Stimulated activated naive CD4-positive, alpha-beta T cell treated with Interleukin-2 at 50 U/mL for 16 hours (primary cell): ENCODE measurements around the gene PPP1R9A.

Source experiments
- DNase-seq: peaks from one replicate; lab custom pipeline; 2025; lab: John Stamatoyannopoulos, UW

The PPP1R9A gene

GRCh38 chr7:95035295-95035694, 127.9 kb downstream of the PPP1R9A start:
- no peak for DNase-seq

- no peak for DNase-seq
Observed at GRCh38 chr7:95041031-95041430, 133.6 kb downstream of the PPP1R9A start.

- DNase-seq, result no peak
Observed at GRCh38 chr7:95045236-95045923, 138.0 kb downstream of the PPP1R9A start.

GRCh38 chr7:95046494-95047240, 139.3 kb downstream of the PPP1R9A start:
- DNase-seq, result no peak

GRCh38 chr7:95047291-95047690, 139.9 kb downstream of the PPP1R9A start:
- DNase-seq, result no peak

- no peak for DNase-seq
Observed at GRCh38 chr7:95052566-95053094, 145.2 kb downstream of the PPP1R9A start.

GRCh38 chr7:95054386-95054785, 147.0 kb downstream of the PPP1R9A start:
- DNase-seq, result no peak

- no peak for DNase-seq
Observed at GRCh38 chr7:95055295-95055694, 147.9 kb downstream of the PPP1R9A start.

- no peak for DNase-seq
Observed at GRCh38 chr7:95056107-95056739, 148.8 kb downstream of the PPP1R9A start.

- no peak for DNase-seq
Observed at GRCh38 chr7:95056901-95057300, 149.5 kb downstream of the PPP1R9A start.

- no peak for DNase-seq
Observed at GRCh38 chr7:95059842-95060313, 152.5 kb downstream of the PPP1R9A start.

GRCh38 chr7:95062901-95063300, 155.5 kb downstream of the PPP1R9A start:
- DNase-seq, result no peak

- DNase-seq, result no peak
Observed at GRCh38 chr7:95066737-95067530, 159.5 kb downstream of the PPP1R9A start.

GRCh38 chr7:95088536-95089215, 181.3 kb downstream of the PPP1R9A start:
- no peak for DNase-seq

GRCh38 chr7:95089414-95090315, 182.3 kb downstream of the PPP1R9A start:
- DNase-seq, result no peak

- no peak for DNase-seq
Observed at GRCh38 chr7:95092324-95092723, 184.9 kb downstream of the PPP1R9A start.

- no peak for DNase-seq
Observed at GRCh38 chr7:95095259-95095965, 188.0 kb downstream of the PPP1R9A start.

GRCh38 chr7:95095966-95096540, 188.7 kb downstream of the PPP1R9A start:
- DNase-seq, result no peak

- DNase-seq, result no peak
Observed at GRCh38 chr7:95097291-95097690, 189.9 kb downstream of the PPP1R9A start.
